Right cardiac atrium (tissue), 5 donors: Measurements from ENCODE around the gene TNN. TPM values are rescaled to one million over a fixed set of nuclear protein-coding genes. Genes with fewer than 3 reads are reported as not detected.

Source experiments
- ATAC-seq, 2 donors: fragments of 200-7000 bp; cut with Tn5 transposase; one replicate each; pipeline versions ENCODE4 v1.8.0 to v1.9.1; 2020; ENCODE audit warnings: moderate library complexity in 2 of 2, mild to moderate bottlenecking in 1 of 2
- DNase-seq, 3 donors: peaks; one replicate each; pipeline ENCODE4 v3.0.0-alpha.2; 2020
- H3K27ac ChIP-seq: one replicate; pipeline ENCODE4 v1.5.1; 2013; ENCODE audit warnings: mild to moderate bottlenecking, low read length, control low read depth, moderate library complexity
- H3K27me3 ChIP-seq: one replicate; pipeline ENCODE4 v1.6.1; 2013; ENCODE audit not compliant: control insufficient read depth, insufficient read depth
- H3K4me1 ChIP-seq: one replicate; pipeline ENCODE4 v1.6.1; 2013; ENCODE audit warnings: low read length; ENCODE audit not compliant: control insufficient read depth, insufficient read depth
- H3K4me3 ChIP-seq: one replicate; pipeline ENCODE4 v1.5.1; 2013; ENCODE audit warnings: low read length, control low read depth
- H3K9me3 ChIP-seq: one replicate; pipeline ENCODE4 v1.6.1; 2013; ENCODE audit warnings: low read length; ENCODE audit not compliant: control insufficient read depth
- WGBS: extraction: QIAGEN DNeasy Blood & Tissue Kit; methylation state at CpG from one replicate; pipeline ENCODE4 v1.1.7; 2013; 5-methylcytosine and 5-hydroxymethylcytosine counted together
- intact Hi-C, 4 donors: fragments of 100-400 bp; cut with DNase I; formaldehyde crosslinking; loops; one replicate each; pipeline versions ENCODE4 v1.11.0 to v1.14.0; 2022 to 2023
- polyA plus RNA-seq: library from polyadenylated mRNA; stranded (reverse); fragments of 200-250 nt; gene quantifications from one replicate; pipeline ENCODE4 v1.2.3, GENCODE V29; 2013
- total RNA-seq, 4 donors: library from RNA; stranded (reverse); fragmentation: NEBNext Ultra II Directional; extraction: Animal tissue kit (Norgen Biotek cat#: 25700); gene quantifications; one replicate each; pipeline ENCODE4 v1.2.1, GENCODE V29; 2021
- donor health status: healthy with polysubstance abuse.
- donor health status: DM: no; HTN: yes; CAD: no.
- donor health status: DM: no; HTN: no; CAD: no.
- donor health status: DM: no; HTN: yes; CAD: no; lungs with severe emphysema.
- donor health status: DM: yes; HTN: yes; CAD: no.

Gene TNN
- total and polyA plus RNA-seq, 5 donors: 0.09 to 0.19 (median 0.13) TPM; not detected in 1

DNA sequence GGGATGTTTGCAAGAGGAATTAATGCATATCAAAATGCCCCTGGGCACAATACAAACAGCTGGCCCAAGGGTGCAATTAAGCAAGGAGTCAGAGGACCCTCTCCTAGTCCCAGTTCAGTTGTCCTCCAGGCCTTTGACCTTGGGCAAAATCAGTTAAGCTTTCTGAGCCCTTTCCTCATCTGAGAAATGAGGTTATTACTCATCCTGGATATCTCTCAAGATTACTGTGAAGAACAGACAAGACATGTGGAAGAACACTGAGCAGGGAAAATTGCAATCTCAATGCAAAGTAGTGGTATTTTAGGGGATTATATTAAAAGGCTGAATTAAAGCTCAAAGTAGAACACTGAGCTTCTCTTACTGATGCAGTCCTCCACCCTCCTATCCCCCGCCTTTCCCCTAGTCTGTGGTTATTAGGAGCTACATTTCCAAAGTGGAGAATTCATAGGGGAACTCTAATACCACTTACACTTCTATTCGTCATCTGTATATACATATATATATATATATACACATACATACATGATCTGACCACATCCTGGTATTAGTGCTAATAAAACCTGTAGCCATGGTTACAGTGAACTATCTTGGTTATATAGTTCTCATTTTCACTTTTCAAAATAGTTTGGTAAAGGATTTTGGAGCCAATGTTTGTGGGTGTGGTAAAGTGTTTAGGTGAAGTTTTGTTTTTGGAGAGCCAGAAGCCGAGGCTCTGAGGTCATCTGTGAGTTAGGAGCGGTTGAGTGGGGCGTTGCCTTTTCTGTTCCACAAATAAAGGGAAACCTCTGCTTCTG is 106.9 kb downstream of the TNN start:
- ATAC-seq (peak in 1 of 2 donors; percentile 53), DNase-seq (no peak)
- whole genome bisulfite sequencing: 86% methylated on average over 5 of the region's 5 CpGs

DNA sequence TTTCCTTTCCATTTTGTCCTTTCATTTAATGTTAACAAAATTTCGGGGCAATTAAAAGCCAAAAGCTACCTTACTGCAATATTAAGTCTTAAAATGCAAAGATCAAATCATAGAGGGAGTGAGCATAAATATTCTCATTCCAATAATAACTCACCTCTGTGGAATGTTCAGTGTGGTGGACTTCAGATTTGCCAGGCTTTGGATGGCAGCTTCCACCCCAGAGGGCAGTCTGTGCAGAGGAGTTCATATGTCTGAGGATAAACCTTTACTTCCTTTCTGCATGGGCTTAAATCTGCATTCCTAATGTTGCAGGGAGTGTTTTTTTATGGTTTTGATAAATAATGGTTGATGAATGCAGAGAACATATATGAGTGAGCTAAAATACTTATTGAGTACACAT is 108.6 kb downstream of the TNN start:
- intact Hi-C loops: no loop called here
- DNase-seq (no peak), ATAC-seq (no peak)
- no peaks in the 10 kb centered on the region for H3K9me3 ChIP-seq
- H3K4me1 ChIP-seq: no peaks in the 10 kb centered on the region
- no peak overlapping the region for H3K27ac ChIP-seq
- H3K27me3 ChIP-seq: no peaks in the 10 kb centered on the region
- 95% methylated on average over 1 of the region's 1 CpG for WGBS
- no peak overlapping the region for H3K4me3 ChIP-seq

More for the DNA sequence above, 106.9 kb downstream of the TNN start:
- no peak overlapping the region for H3K4me3 ChIP-seq
- peaks cover 3% of the 10 kb centered on the region for H3K4me1 ChIP-seq
- H3K9me3 ChIP-seq: no peaks in the 10 kb centered on the region
- intact Hi-C loops: no loop called here
- no peak overlapping the region for H3K27ac ChIP-seq
- H3K27me3 ChIP-seq: no peaks in the 10 kb centered on the region

DNA sequence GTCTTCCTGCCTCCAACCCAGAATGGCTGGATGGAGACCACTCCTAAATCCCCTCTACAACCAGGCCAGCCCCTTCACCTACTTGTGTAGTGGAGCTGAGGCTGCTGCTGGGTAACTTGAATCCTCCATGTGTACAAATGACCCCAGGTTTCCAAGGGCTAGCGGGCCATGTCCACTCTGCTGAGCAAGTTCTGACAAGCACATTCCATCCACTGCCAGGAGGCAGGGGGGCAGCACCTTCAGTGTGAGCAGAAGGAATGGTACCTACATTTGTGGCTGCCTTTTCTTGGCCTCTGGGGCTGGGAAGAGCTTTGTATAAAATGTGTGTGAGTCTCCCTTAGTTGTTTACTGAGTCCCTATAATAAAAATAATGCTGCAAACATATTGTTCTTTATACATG is 110.4 kb downstream of the TNN start:
- Histone ChIP-seq H3K4me1 (peaks cover 3% of the 10 kb centered on the region), H3K4me3 (no peak overlapping the region), H3K27me3 (no peaks in the 10 kb centered on the region), H3K27ac (no peak overlapping the region), H3K9me3 (no peaks in the 10 kb centered on the region)
- DNase-seq (no peak), ATAC-seq (no peak)
- WGBS: 94% methylated on average over 1 of the region's 1 CpG
- intact Hi-C loops: no loop called here

DNA sequence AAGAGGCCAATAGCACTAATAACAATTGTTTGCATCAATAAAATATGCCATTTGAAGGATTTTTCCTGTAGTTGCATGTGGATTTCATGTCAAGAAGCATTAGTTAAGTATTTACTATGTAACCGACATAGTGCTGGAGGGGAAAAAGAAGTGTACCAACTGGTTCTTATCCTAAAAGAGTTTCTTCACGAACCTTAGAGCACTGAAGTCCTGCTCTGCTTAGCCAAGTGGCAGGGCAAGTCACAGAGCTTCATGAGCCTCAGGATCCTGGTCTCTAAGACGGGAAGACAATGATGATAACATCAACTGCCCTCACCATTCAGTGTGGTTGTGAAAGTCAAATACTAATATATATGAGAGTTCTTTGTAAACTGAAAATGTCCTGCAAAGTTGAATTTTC is 110.8 kb downstream of the TNN start:
- Histone ChIP-seq H3K9me3 (no peaks in the 10 kb centered on the region), H3K4me1 (peaks cover 3% of the 10 kb centered on the region), H3K27me3 (no peaks in the 10 kb centered on the region), H3K27ac (no peak overlapping the region), H3K4me3 (no peak overlapping the region)
- intact Hi-C loops: no loop called here
- ATAC-seq (no peak), DNase-seq (no peak)
- 90% methylated on average over 3 of the region's 3 CpGs for WGBS

DNA sequence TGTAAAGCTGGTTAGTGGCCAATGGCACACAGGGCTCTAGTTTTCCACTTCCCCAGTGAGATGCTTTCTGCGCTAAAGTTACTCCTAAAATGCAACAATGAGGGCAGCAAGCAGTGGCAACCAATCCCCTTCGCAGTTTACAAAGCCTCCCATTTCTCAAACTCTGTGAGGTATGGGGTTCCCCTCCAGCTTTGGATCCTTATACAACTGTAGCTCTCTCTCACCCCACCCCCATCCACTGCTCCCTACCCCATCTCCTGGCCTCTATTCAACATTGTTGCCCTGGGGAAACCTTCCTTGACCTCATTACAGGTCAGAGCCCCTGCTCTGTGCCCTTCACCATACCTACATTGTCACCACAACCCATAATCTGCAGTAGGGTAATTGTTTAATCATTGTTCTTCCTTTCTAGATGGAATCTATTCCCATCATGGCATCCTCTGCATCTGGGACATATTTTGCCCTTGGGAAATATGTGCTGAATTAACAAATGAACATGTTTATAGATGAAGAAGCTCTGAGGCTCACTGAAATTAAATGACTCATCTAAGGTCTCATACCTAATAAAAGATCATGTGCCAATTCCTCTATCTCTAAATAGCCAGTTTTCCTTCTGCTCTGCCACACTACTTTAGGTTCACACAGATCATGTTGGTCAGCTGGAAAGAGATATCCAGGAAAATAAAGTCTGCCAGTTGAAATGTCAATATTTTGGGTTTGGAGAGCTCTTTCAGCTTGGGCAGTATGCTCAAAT is 112.4 kb downstream of the TNN start:
- no peaks in the 10 kb centered on the region for H3K9me3 ChIP-seq
- no peaks in the 10 kb centered on the region for H3K27me3 ChIP-seq
- H3K4me1 ChIP-seq: peaks cover 6% of the 10 kb centered on the region
- H3K27ac ChIP-seq: no peak overlapping the region
- DNase-seq (no peak), ATAC-seq (no peak)
- intact Hi-C loops: no loop called here
- H3K4me3 ChIP-seq: no peak overlapping the region
- WGBS: 97% methylated on average over 2 of the region's 2 CpGs

DNA sequence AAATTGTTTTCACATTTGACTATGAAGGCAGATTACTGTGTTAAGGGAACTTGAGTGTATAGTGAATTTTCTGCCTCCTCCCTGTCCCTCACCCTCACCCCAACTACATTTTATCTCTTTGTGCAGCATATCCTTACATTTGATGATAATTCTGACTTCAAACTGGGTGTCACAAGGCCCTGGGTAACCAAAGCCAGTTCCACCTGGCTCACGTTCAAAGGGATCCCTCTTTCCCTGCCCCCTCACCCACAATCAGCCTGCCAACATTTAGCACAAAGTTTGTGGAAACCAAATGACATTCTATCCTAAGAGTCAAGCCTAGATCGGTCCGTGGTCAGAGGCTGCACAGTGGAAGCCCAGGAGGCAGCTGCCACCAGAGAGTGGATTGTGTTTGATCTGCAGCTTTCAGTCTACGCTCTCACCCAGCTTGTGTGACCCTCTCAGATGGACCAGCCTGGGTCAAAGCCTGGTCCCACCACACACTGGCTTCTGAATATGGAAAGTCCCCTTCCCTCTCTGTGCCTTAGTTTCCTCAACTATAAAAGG is 114.6 kb downstream of the TNN start:
- Histone ChIP-seq H3K9me3 (no peaks in the 10 kb centered on the region), H3K4me3 (no peak overlapping the region), H3K27ac (no peak overlapping the region), H3K4me1 (peaks cover 10% of the 10 kb centered on the region), H3K27me3 (no peaks in the 10 kb centered on the region)
- no peak for ATAC-seq
- 86% methylated on average over 4 of the region's 4 CpGs for WGBS
- intact Hi-C loops: no loop called here
- DNase-seq: no peak

DNA sequence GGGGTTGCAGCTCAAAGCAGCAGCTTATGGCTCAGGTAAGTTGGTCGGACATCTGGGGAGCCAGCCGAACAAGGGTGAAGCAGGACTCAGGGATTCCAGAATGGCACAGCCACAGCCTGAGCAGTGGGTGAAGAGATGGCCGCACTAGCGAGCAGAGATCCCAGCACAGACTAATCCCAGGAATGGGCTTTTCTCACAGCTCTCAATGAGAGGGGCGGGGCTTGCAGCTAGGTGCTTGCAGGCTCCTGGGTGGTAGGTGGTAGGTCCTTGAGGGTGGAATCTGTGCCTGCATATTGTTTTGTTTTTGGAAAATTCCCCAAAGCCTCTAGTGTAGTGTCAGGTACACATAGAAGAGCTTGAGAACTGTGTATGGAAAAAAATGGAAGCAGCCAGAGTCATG is 116.0 kb downstream of the TNN start:
- no peak overlapping the region for H3K27ac ChIP-seq
- H3K27me3 ChIP-seq: no peaks in the 10 kb centered on the region
- peaks cover 11% of the 10 kb centered on the region for H3K4me1 ChIP-seq
- no peak overlapping the region for H3K4me3 ChIP-seq
- intact Hi-C loops: no loop called here
- WGBS: 94% methylated on average over 5 of the region's 5 CpGs
- no peaks in the 10 kb centered on the region for H3K9me3 ChIP-seq
- ATAC-seq (no peak), DNase-seq (no peak)

DNA sequence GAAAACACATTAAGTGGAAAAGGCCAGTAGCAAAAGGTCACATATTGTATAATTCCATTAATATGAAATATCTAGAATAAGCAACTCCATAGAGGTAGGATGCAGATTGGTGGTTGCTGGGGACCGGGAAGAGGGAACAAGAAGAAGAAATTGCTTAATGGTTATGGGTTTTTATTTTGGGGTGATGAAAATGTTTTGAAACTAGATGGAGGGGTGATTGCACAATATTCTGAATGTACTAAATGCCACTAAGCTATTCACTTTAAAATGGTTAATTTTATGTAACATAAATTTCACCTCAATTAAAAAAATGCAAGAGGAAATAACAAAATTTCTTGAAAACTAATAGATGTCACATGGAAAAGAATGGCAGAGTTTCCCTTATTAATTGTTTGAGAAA is 118.3 kb downstream of the TNN start:
- intact Hi-C loops: no loop called here
- Histone ChIP-seq H3K27ac (no peak overlapping the region), H3K4me1 (peaks cover 11% of the 10 kb centered on the region), H3K9me3 (no peaks in the 10 kb centered on the region), H3K27me3 (no peaks in the 10 kb centered on the region), H3K4me3 (no peak overlapping the region)
- ATAC-seq (no peak), DNase-seq (no peak)
- 92% methylated on average over 1 of the region's 1 CpG for WGBS

DNA sequence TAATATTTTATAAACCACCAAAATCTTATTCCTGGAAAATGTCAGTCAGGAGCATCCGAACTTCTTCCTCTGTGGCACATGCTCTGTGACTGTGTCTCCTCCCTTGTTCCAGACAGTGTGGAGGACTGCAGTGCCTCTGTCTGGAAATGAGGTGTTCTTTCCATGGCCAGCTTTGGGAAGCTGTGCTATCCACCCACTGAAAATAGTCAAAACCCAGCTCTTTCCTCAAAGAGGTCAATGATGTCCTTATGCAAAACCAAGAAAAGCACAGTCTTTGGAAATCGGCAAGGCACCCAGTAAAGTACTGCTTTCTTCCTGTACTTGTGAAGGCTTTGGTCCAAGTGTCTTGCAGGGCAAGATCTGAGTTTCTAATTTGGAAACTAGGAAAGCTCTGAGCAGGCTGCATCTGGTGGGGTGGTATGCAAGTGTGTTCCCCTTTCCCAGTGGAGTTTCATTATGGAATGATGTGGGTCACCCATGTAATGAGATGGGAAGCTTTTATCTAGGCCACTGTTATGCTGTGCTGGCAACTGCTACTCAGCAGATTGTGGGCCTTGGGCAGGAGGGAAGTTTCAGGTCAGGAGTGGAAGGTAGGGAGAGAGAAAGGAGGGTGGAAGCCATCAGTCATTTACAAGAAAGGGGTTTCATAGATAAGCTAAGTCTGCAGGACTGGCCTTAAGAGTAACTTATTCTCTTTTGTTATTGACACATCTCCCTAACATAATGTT is 119.0 kb downstream of the TNN start:
- Histone ChIP-seq H3K27me3 (no peaks in the 10 kb centered on the region), H3K27ac (peak overlapping the region; percentile 50), H3K4me3 (no peak overlapping the region), H3K9me3 (no peaks in the 10 kb centered on the region), H3K4me1 (peaks cover 11% of the 10 kb centered on the region)
- WGBS: 62% methylated on average over 2 of the region's 2 CpGs
- intact Hi-C loops: no loop called here
- ATAC-seq: peak; percentile 45 to 61
- DNase-seq: no peak

DNA sequence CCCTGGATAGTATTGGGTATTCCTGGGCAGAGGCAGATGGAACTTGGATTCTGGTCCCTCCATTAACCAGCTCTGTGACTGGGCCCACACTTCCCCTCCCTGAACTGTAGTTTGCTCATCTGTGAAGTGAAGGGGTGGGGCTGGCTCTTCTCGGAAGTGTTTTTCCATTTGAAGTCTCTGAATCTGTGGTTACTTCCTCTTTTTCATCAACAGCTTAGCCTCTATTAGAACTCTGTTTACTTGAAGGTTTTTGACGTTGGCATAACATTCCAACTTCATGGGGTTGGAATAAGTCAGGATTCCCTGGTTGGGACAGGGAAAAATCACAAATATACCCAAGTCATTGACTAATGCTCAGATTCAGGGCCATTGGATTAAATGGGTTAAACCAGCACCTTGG is 121.3 kb downstream of the TNN start:
- WGBS: 52% methylated on average over 2 of the region's 2 CpGs
- Histone ChIP-seq H3K9me3 (no peaks in the 10 kb centered on the region), H3K4me3 (no peak overlapping the region), H3K4me1 (peaks cover 10% of the 10 kb centered on the region), H3K27ac (no peak overlapping the region), H3K27me3 (no peaks in the 10 kb centered on the region)
- DNase-seq (peak in 1 of 3 donors; percentile 59), ATAC-seq (no peak)
- intact Hi-C loops: no loop called here

DNA sequence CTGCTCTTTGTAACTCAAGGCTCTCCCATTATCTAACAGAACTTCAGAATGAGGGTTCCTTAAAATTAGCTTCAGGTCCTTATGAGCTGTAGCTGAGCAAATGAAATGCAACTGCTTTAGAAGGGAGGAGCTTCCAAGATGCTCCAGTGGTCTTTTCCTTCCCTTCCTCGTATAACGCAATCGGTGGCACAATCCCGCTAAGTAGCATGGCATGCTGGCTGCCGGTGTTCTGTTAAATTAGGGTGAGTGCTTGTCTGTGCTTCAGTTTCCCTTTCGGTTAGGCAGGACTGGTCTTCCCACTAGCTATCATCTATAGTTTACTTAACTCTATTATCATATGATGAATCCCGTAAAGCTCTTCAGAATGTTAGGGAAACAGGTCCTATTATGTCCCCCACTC is 124.0 kb downstream of the TNN start:
- Histone ChIP-seq H3K4me1 (peaks cover 7% of the 10 kb centered on the region), H3K27ac (peak overlapping the region; percentile 95), H3K9me3 (no peaks in the 10 kb centered on the region), H3K27me3 (no peaks in the 10 kb centered on the region), H3K4me3 (peak overlapping the region; percentile 74)
- DNase-seq (no peak), ATAC-seq (peak; percentile 5 to 25)
- intact Hi-C loops: loop anchor here in 1 of 4 donors (2.0 kb wide), 1 partner anchor 35 kb away; no protein-coding TSS in a partner anchor
- 18% methylated on average over 7 of the region's 7 CpGs for WGBS
